ENCODE measurements around the gene ZNF609.

ZNF609 gene

DNA sequence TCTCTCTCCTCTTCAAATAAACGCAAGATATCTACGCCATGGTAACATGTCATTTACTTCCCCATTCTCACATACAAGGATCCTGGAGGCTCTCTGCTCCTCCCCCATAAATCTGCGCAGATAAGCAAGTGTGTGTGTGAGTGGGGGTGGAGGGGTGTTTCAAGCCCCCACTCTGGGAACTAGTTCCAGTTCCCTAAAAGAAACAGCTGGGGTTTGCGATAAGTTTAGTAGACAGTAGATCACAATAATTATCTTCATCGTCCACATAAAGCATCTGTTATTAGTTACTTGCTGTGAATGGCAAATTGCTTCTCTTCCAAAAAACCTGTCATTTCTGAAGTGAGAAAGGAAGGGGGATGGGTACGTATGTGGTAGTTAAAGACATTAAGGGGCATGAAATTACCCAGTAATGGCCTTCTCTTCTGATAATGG, 235.2 kb downstream of the ZNF609 start:
- DNase-seq (ENCODE audit: low spot score), result no peak

GRCh38 chr15:64696481-64696880, 236.1 kb downstream of the ZNF609 start:
- no peak for DNase-seq (ENCODE audit: low spot score)

- DNase-seq (ENCODE audit: low spot score), result no peak
Measured at GRCh38 chr15:64697911-64698369, 237.6 kb downstream of the ZNF609 start.

DNA sequence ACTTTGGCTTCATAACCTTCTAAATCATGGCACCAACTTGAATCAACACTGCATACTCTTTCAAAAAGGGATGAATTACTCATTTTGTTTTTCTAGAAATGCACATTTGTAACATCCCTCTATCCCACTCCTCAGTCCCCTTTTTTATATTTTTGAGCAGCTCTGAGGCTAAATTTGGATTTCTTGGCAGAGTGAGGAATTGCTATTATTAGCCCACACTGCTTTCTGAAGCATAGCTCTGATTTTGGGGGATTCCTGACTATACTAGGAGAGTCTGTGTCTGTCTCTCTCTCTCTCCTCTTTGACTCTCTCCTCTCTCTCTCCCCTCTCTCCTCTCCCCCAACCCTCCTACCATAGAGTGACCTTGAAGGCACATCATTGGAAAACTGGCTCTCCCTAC, 238.4 kb downstream of the ZNF609 start:
- DNase-seq (ENCODE audit: low spot score), result no peak

DNA sequence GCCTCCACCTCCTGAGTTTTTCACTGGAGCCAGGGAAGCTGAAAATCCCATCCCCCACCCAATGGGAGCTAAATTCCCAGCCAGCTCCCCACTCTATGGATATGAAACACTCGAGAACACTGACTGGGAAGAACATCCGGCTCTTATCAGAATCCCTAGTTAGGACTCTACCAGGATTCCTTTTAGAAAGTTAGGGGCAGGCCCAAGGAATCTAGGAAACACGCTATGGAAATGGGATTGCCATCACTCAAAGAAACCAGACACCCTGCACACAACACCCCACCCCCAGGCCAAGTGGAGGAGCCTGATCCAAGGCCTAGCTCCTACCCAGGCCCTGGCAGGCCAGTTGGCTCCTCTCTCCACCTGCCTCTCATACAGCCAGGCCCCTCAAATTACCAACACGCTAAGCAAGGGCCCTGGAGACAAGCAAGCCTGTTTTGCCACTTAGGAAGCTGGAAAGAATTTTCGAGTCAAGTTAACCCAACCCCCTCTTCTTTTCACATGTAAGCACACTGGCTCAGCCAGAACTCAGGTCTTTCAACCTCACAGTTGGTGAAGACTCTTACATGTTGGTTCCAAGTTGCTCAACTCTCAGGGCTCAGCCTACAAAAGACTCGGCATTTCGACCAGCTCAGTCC, 239.5 kb downstream of the ZNF609 start:
- DNase-seq (ENCODE audit: low spot score), result no peak

DNA sequence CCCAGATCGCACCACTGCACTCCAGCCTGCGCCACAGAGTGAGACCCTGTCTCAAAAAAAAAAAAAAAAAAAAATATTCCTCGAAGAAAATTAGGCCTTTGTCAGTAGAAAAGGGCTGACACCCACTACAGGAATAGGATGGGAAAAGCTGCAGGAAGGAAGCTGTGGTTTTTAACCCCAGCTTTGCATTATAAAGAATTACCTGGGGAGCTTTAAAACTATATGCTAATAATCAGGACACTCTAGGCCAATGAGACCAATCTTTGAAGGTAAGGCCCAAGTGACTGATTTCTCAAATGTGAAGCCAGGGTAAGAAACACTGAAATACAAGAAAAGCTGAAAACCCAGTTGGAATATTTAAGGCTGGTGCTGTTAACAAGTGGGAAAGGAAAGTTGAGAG, 240.7 kb downstream of the ZNF609 start:
- no peak for DNase-seq (ENCODE audit: low spot score)

GRCh38 chr15:64701482-64702184, 241.3 kb downstream of the ZNF609 start:
- DNase-seq (ENCODE audit: low spot score), result no peak

- DNase-seq (ENCODE audit: low spot score), result peak; percentile 90
Measured at GRCh38 chr15:64702816-64703631, 242.6 kb downstream of the ZNF609 start.

DNA sequence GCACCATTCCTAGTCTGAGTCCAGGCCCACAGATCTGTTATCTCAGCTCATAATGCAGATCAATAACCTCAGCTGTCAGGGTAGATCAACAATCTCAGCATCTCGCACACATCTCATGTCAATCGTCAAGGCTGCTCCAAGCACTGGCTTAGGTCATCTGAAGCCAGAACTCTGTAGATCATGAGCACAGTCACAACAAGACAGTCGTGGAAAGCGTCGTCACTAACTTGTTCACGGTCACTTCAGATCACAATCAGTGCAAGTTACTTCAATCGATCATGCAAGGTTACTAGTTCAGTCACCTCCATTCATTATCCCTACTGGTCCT, 243.2 kb downstream of the ZNF609 start:
- no peak for DNase-seq (ENCODE audit: low spot score)

DNA sequence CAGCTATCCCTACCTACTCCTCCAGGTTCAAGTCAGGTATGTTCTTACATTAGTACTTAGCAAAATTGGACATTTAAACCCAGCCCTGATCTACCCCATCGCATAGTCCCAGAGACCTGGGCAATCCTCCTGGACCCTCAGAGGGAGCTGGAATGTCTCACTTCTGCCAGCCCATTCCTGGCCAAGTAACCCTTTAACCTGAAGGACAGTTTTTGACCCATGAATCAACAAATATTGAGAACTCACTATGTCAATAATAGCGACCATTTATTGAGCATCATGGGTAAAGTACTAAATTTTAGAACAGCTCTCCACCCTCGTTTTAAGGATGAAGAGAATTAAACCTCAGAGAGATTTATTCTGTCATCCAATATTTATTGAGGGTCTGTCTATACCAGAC, 244.6 kb downstream of the ZNF609 start:
- DNase-seq (ENCODE audit: low spot score), result no peak

DNA sequence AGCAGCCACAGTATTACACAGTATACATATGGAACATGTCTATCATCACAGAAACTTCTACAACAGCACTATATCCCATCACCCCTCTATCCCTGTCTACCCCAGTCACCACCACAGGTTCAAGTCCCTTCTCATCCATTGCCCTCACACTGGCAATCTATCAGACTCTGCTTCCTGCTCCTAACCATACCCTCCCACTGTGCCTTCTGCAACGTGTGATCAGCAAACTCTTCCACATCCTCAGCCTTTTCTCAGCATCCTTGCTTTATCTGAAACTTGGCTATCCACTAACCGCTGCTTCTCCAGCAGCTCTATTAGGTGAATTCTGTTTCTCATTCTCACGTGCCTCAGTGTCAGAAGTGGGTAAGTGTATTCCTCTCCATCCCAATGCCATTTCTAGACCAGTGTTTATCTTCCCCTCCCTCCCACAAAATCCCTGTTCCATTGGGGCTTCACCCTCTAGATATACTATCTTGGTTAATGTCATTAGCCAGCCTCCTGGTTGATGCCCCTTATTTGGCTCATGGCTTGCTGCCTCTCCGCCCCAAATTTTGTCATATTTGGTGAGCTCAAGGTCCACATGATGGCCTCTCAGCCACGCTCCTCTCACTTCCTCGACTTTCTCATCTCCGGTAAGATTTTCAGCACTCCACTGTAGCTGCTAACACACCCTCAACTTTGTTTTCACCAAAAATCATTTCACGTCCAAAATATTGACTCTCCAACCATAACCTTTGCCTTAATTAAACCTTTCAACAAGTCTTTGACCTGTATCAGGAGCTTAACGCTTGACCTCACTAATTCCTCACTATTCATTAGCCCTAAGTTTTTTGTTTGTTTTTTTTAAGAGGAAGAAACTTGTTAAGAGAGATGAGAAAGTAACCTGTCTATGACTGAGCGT, 245.9 kb downstream of the ZNF609 start:
- DNase-seq (ENCODE audit: low spot score), result no peak

- DNase-seq (ENCODE audit: low spot score), result no peak
Measured at GRCh38 chr15:64710676-64711428, 250.5 kb downstream of the ZNF609 start.

DNA sequence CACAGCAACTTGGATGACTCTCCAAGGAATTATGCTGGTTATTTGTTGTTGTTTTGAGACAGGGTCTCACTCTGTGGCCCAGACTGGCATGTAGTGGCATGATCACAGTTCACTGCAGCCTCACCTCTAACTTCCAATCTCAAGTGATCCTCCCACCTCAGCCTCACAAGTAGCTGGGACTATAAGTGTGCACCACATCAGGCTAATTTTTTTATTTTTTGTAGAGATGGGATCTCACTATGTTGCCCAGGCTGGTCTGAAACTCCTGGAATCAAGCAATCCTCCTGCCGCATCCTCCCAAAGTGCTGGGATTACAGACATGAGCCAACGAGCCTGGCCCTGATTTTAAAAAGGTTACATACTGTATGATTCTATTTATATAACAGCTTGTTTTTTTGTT, 252.0 kb downstream of the ZNF609 start:
- DNase-seq (ENCODE audit: low spot score), result no peak

DNA sequence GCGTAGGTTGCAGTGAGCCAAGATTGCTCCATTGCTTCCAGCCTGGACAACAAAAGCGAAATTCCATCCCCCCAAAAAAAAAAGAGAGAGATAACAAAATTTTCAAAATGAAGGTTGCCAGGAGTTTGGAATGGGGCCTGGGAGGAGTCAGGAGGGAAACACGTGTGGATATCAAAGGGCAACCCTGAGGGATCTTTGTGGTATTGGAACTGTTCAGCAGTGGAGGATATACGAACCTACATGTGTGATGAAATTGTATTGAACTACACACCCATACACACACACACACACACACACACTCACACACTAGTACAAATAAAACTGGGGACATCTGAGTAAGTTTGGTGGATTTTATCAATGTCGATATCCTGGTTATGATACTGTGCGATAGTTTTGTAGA, 253.2 kb downstream of the ZNF609 start:
- DNase-seq (ENCODE audit: low spot score), result no peak

DNA sequence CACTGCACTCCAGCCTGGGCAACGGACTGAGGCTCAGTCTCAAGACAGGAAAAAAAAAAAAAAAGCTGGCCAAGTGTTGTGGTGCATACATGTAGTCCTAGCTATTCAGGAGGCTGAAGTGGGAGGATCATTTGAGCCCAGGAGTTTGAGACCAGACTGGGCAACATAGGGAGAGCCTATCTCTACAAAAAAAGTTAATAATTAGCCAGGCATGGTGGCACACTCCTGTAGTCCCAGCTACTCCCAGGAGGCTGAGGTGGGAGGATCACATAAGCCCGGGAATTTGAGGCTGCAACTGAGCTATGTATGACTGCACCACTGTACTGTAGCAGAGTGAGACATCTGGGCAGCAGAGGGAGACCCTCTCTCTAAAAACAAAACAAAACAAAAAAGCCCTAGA, 256.1 kb downstream of the ZNF609 start:
- no peak for DNase-seq (ENCODE audit: low spot score)

DNA sequence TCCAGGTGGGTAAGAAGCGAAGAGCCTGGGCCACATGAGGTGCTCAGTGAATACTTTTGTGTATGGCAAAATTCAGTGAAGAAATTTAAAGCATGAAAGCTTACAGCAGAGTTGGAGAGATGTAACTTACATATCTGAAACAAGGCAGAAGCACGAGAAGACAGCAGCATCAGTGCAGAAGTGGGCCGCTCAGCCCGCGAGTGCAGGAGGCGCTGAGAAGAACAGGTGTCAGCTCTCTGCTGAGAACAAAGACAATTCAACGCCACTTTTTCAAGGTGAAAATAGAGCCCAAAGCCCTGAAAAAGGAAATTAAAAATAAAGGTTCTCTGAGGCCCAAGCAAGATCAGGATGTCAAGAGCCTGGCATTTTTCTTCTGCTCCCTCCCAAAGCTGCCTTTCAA, 256.8 kb downstream of the ZNF609 start:
- DNase-seq (ENCODE audit: low spot score), result no peak

- DNase-seq (ENCODE audit: low spot score), result no peak
Measured at GRCh38 chr15:64717735-64718495, 257.5 kb downstream of the ZNF609 start.

DNA sequence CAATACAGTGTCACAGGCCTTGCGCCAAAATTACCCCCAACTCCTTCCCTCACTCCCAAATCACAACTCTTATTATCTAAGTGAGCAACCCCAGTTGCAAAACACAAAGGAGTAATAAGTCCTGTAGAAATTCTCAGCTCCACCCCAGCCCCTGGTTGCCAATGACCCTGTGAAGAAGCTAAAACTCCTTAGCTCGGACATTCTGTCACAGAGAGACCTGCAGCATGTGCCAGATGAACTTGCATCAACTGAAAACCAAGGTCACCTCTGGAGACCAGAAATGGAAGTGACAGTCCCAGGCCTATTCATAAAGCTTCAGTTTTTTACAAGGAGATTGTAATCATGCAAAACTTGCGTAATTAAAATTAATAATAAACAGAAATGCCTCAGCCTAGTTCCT, 259.8 kb downstream of the ZNF609 start:
- no peak for DNase-seq (ENCODE audit: low spot score)

DNA sequence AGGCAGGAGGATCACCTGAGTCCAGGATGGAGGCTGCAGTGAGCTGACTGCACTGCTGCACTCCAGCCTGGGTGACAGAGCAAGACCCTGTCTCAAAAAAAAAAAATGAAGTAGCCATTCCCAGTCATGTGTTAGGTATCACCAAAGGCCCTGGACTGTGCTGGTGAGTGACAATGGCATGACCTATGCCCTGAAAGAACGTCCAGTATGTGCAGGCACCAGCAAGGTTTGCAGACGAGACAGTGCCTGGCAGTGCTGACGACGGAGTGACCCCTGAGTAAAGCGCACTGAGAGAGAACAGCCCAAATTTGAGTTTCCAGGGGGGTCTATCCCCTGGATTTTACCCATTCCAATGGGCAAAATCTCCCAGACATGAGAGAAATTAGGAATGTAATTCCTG, 269.8 kb downstream of the ZNF609 start:
- DNase-seq (ENCODE audit: low spot score), result no peak

GRCh38 chr15:64731012-64731804, 270.8 kb downstream of the ZNF609 start:
- peak; percentile 81 for DNase-seq (ENCODE audit: low spot score)

Measured in hematopoietic multipotent progenitor cell treated with erythropoietin and hydrocortisone succinate and interleukin-3 and kit ligand, for 17 days (in vitro differentiated cells).